ENCODE data around the gene PRKCI.

PRKCI gene

DNA sequence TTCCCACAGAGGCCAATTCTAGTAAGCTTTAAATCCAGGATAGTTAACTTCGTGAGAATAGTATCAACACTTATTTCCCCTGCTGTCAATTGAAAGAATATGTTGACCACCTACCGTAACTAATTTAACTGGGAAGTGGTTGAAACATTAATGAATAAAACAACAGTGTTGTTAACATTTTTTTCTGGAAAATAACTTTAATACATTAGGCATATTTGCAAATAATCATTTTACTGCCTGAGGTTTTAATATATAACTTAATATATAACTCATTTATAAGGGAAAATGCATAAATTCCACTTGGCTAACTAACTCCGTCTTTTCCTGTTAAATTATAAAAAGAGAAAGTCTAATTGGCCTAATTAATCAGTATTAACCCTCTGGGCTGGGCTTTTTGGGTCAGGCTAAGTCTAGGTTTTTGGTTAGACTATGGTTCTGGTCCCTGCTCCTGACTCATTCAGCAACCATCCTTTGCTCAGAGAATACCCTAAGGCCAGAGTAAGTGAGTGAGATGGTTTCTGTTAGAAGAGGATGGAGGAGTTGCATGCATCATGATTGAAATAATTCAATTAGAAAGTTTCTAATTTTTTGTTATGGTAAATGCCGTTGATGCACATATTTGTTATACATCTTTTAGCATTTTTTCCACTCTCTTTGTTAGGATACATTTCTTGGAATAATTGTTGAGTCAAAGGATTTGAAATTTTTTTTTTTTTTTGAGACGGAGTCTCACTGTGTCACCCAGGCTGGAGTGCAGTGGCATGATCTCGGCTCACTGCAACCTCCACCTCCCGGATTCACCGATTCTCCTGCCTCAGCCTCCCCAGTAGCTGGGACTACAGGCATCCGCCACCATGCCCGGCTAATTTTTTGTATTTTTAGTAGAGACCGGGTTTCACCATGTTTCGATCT, 124.5 kb downstream of the PRKCI start:
- no peak for DNase-seq

DNA sequence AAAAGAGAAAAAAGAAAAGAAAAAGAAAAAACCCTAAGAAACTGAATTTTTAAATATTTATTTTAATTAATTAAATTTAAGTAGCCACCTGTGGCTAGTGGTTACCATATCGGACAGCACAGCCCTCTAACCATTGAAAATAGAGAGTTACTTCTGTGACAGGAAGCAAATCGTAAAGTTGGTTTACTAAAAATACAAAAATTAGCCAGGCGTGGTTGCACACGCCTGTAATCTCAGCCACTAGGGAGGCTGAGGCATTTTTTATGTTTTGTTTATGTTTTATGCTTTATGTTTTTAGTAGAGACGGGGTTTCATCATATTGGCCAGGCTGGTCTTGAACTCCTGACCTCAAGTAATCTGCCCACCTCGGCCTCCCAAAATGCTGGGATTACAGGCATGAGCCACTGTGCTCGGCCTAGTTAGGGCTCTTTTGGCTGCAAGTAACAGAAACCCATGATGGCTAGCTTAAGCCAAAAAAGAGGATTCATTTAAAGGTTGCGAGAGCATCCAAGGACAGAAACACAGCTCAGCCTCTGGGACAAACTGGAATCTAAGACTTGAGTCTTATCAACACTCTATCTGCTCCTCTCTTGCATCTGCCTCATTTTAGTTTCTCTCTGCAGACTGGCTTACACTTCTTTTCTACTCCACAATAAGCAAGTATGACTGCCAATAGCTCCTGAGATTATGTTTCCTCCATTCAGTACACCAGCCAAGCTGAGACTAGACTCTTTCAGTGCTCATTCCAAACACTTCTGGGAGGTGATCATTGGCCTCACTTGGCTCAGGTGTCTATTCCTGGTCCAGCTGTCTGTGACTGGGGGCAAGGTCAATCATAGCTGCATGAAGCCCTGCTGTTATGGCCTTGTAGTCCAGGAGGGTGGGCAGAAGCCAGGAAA, 128.5 kb downstream of the PRKCI start:
- no peak for DNase-seq

DNA sequence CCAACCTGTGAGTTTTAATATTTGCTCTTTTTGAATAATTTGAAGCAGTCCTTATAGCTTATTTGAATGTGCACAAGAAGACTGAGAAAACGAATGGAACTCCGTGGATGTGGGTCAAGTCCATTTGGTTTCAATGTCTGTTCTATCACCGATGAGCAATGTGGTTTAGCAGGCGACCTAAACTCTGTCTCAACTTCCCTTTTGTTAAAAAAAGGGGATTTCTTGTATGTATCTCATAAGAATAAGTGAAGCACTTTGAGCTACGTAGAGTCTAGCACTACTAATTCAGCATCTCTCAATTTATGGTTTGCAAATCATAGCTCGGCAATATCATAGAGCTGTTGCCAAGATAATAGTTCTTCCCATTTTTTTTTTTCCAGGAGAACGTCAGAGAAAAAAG, 130.7 kb downstream of the PRKCI start:
- no peak for DNase-seq

DNA sequence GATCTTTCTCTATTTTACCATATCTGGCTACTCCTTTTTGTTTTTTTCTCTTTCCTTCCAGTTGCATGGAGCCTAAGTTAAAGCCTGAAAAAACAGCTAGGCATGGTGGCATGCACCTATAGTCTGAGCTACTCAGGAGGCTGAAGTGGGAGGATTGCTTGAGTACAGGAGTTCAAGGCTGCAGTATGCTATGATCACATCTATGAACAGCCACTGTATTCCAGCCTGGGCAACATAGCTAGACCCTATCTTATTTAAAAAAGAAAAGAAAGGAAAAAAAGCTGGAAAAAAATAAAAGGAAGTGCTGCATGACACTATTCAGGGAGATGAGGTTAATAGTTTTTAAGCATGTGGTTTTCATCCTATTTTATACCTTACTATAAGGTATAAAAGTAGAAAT, 131.3 kb downstream of the PRKCI start:
- no peak for DNase-seq

DNA sequence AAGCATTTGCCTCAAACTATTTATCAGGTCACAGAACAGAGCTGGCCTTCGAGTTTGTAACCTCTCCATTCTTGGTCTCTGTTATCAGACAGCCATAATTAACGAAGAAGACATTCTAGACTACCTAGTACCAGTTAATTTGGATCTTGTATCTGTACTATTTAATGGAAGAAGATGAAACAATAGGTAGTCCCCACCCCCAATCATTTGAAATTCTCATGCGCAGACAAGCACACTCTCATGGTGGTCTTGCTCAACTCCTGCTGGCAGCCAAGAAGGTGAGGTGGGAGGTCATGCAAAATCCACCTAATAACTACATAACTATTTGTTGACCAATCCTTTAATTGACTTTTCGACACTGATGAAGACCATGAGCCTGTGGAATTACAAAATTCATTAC, 132.5 kb downstream of the PRKCI start:
- no peak for DNase-seq

Measured in NCI-H446 treated with DMSO at 0.1 percent for 48 hours (cell line).